ENCODE data around the gene NDUFAF7.
"Not testable (repeated sequence)": the region's sequence is repeated elsewhere in the genome, so short reads cannot be mapped to it uniquely, and the experiment has no call there.

Gene NDUFAF7

GRCh38 chr2:37283207-37283606, 51.7 kb downstream of the NDUFAF7 start:
- DNase-seq, result no peak

- DNase-seq, result no peak
Measured at GRCh38 chr2:37284381-37284780, 52.9 kb downstream of the NDUFAF7 start.

GRCh38 chr2:37287966-37288365, 56.5 kb downstream of the NDUFAF7 start:
- DNase-seq, result peak; percentile 20

- DNase-seq, result no peak
Measured at GRCh38 chr2:37291680-37292079, 60.2 kb downstream of the NDUFAF7 start.

GRCh38 chr2:37294858-37295257, 63.4 kb downstream of the NDUFAF7 start:
- not testable (repeated sequence) for DNase-seq

- no peak for DNase-seq
Measured at GRCh38 chr2:37295469-37296073, 64.1 kb downstream of the NDUFAF7 start.

GRCh38 chr2:37297632-37298031, 66.2 kb downstream of the NDUFAF7 start:
- DNase-seq, result no peak

All from activated CD4-positive, alpha-beta T cell treated with anti-CD3 and anti-CD28 coated beads, Interleukin-2, Interleukin-6, amounts not matched to agents 100 ng/mL and 50 ng/mL, durations not matched to agents 16 hours and 8 hours (primary cell).